ENCODE results near the gene CAPZB.

- TF ChIP-seq CTCF (IDR thresholded peaks at IDR 0.05; ENCODE audit: low read length) (no peak), EZH2 (optimal IDR thresholded peaks at IDR 0.05; ENCODE audit: low read depth, low read length) (no peak), EZH2phosphoT487 (IDR thresholded peaks at IDR 0.05; ENCODE audit: low read length) (no peak)
Observed at GRCh38 chr1:19398309-19398760, 87.0 kb downstream of the CAPZB start.
